Calu3 (cell line): Measurements from ENCODE around the gene CXXC5. TPM values are rescaled to one million over a fixed set of nuclear protein-coding genes. Genes with fewer than 3 reads are reported as not detected.

Experiments
- BruUV-seq: library from RNA; stranded (reverse); fragments of 400-500 nt; replicated peaks from 2 replicates; lab custom pipeline; 2021; lab: Mats Ljungman, UMichigan
- CTCF ChIA-PET: fragments of 300-600 bp; sonication (Branson Sonifier 250); formaldehyde crosslinking; loops from one replicate; lab custom pipeline; 2022; ENCODE audit warnings: antibody characterized with exemption; lab: Charles Lee
- DNase-seq: peaks from one replicate; pipeline ENCODE4 v3.0.0; 2022
- H3K27ac Mint-ChIP-seq: one replicate; pipeline ENCODE4 v1.8.0; 2022; ENCODE audit warnings: mixed read lengths; ENCODE audit not compliant: unreplicated experiment
- H3K27me3 Mint-ChIP-seq: one replicate; pipeline ENCODE4 v1.8.0; 2022; ENCODE audit warnings: mixed read lengths; ENCODE audit not compliant: unreplicated experiment
- H3K36me3 Mint-ChIP-seq: one replicate; pipeline ENCODE4 v1.8.0; 2022; ENCODE audit warnings: mild to moderate bottlenecking, moderate library complexity, mixed read lengths; ENCODE audit not compliant: insufficient read depth, unreplicated experiment
- H3K4me1 Mint-ChIP-seq: one replicate; pipeline ENCODE4 v1.8.0; 2022; ENCODE audit warnings: mild to moderate bottlenecking, low read depth, mixed read lengths; ENCODE audit not compliant: unreplicated experiment
- H3K4me3 Mint-ChIP-seq: one replicate; pipeline ENCODE4 v1.8.0; 2022; ENCODE audit warnings: mild to moderate bottlenecking, low read depth, moderate library complexity, mixed read lengths; ENCODE audit not compliant: unreplicated experiment
- H3K9me3 Mint-ChIP-seq: one replicate; pipeline ENCODE4 v1.8.0; 2022; ENCODE audit warnings: low read depth, mixed read lengths; ENCODE audit not compliant: unreplicated experiment
- CTCF ChIP-seq: fragments of 200-600 bp; IDR thresholded peaks from one replicate; pipeline ENCODE4 v1.8.0; 2022; ENCODE audit warnings: antibody characterized with exemption; ENCODE audit not compliant: unreplicated experiment
- intact Hi-C: fragments of 100-400 bp; cut with micrococcal nuclease; formaldehyde crosslinking; loops from one replicate; pipeline ENCODE4 v1.10.0; 2022; ENCODE audit not compliant: unreplicated experiment
- total RNA-seq: library from RNA; stranded (reverse); gene quantifications from 2 replicates; pipeline ENCODE4 v1.2.3, GENCODE V29; 2022

Gene CXXC5
- total RNA-seq, 1 experiment from 2014 or later: 69.1 TPM

GRCh38 chr5:139678751-139679750 is 30.9 kb downstream of the CXXC5 start:
- Mint-ChIP-seq H3K4me3 (no peak overlapping the region), H3K4me1 (peaks cover 22% of the 10 kb centered on the region), H3K9me3 (no peaks in the 10 kb centered on the region), H3K27ac (no peak overlapping the region), H3K36me3 (peaks cover 42% of the 10 kb centered on the region), H3K27me3 (no peaks in the 10 kb centered on the region)
- no peak for DNase-seq
- intact Hi-C loops: no loop called here
- CTCF ChIA-PET: interaction anchor here (1.1 to 1.5 kb wide), 2 partner anchors 21 to 108 kb away, joined by 4 read pairs; no protein-coding TSS in a partner anchor
- no TSS peak for BruUV-seq
- TF ChIP-seq CTCF: no peak

- Mint-ChIP-seq H3K4me3 (no peak overlapping the region), H3K27ac (no peak overlapping the region), H3K4me1 (peaks cover 15% of the 10 kb centered on the region), H3K27me3 (no peaks in the 10 kb centered on the region), H3K36me3 (peaks cover 50% of the 10 kb centered on the region), H3K9me3 (no peaks in the 10 kb centered on the region)
- no TSS peak for BruUV-seq
- no peak for TF ChIP-seq CTCF
- intact Hi-C loops: no loop called here
- no peak for DNase-seq
- CTCF ChIA-PET: no interaction called here
Measured at GRCh38 chr5:139680368-139681111, 32.4 kb downstream of the CXXC5 start.

GRCh38 chr5:139681112-139681458 is 32.9 kb downstream of the CXXC5 start:
- no peaks in the 10 kb centered on the region for H3K27me3 Mint-ChIP-seq

More at GRCh38 chr5:139681112-139681458, 32.9 kb downstream of the CXXC5 start:
- Mint-ChIP-seq H3K4me3 (no peak overlapping the region), H3K27ac (no peak overlapping the region), H3K9me3 (no peaks in the 10 kb centered on the region), H3K4me1 (peaks cover 21% of the 10 kb centered on the region), H3K36me3 (peaks cover 53% of the 10 kb centered on the region)
- TF ChIP-seq CTCF: no peak
- no peak for DNase-seq
- BruUV-seq: no TSS peak
- CTCF ChIA-PET: no interaction called here
- intact Hi-C loops: no loop called here
